ENCODE results near the gene PRSS53. TPM values are rescaled to one million over a fixed set of nuclear protein-coding genes. Genes with fewer than 3 reads are reported as not detected.

Gene PRSS53
- total and polyA plus RNA-seq, 7 donors, result 0.17 to 0.90 (median 0.38) TPM

DNA sequence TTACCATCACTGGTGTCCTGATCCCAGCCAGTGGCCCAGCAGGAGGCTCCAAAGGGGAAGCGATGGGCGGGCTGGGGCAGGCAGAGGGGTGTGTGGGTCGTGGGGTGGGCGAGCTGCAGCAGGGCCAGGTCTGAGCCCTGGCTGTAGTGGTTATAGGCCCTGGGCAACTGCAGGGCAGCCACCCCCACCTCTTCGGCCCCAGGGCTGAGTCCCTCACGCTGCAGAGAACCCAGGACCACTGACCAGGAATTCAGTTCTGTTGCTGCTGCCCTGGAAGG, 2.2 kb downstream of the PRSS53 start:
- no peaks in the 10 kb centered on the region for H3K9me3 ChIP-seq
- peaks cover 7% of the 10 kb centered on the region for H3K4me1 ChIP-seq
- DNase-seq (peak in 1 of 2 donors; percentile 28), ATAC-seq (no peak)
- intact Hi-C loops (cut with DNase I), result no loop called here
- H3K4me3 ChIP-seq, result no peak overlapping the region
- 64 to 76% (median 66%) methylated on average over 3 to 6 of the region's 6 CpGs for WGBS, 3 donors
- H3K27ac ChIP-seq, result no peak overlapping the region
- TF ChIP-seq, protein P1, sequence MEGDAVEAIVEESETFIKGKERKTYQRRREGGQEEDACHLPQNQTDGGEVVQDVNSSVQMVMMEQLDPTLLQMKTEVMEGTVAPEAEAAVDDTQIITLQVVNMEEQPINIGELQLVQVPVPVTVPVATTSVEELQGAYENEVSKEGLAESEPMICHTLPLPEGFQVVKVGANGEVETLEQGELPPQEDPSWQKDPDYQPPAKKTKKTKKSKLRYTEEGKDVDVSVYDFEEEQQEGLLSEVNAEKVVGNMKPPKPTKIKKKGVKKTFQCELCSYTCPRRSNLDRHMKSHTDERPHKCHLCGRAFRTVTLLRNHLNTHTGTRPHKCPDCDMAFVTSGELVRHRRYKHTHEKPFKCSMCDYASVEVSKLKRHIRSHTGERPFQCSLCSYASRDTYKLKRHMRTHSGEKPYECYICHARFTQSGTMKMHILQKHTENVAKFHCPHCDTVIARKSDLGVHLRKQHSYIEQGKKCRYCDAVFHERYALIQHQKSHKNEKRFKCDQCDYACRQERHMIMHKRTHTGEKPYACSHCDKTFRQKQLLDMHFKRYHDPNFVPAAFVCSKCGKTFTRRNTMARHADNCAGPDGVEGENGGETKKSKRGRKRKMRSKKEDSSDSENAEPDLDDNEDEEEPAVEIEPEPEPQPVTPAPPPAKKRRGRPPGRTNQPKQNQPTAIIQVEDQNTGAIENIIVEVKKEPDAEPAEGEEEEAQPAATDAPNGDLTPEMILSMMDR (IDR thresholded peaks at IDR 0.05), result no peak
- no peaks in the 10 kb centered on the region for H3K27me3 ChIP-seq (ENCODE audit: insufficient read depth in 3 of 3, low read length in 2 of 3)
- H3K36me3 ChIP-seq (ENCODE audit: insufficient read depth in 1 of 2, low read depth in 1 of 2), result peaks cover 0 to 78% of the 10 kb centered on the region in 2 donors

DNA sequence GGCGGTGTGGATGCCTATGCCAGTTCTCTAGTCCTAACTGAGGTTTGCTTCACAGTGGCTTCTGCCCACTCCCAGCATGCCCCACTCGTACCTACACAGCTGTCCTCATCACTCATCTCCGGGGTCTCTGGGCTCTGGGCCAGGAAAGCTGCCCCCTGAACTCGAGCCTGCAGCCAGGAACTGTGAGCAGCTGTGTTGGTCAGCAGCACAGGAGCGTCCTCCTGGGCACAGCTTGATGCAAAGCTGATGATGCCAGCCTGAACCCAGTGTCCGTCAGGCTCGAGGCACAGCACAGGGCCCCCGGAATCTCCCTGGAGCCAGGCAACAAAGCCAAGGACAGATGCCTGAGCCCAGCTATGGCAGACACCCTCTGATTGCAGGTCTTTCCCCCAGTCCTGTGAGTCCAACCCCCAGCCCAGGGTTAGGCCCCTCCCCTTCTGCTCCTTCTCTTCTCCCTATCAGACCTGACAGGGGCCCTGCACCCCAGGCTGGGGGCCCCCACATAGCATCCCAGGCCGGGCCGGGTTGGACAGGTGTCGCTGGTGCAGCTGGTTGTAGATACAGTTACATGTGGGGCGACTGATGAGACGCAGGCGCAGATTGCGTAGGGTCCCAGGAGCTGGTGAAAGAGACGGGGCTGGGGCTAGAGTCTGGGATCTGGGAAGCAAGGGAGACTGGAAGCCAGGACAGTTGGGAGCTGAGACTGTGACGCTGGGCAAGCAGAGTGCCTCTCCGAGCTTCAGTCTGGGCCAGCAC, 2.7 kb downstream of the PRSS53 start:
- ATAC-seq, result no peak
- TF ChIP-seq, protein P1 (IDR thresholded peaks at IDR 0.05), result no peak
- intact Hi-C loops (cut with DNase I), result no loop called here
- Histone ChIP-seq H3K4me1 (peaks cover 7% of the 10 kb centered on the region), H3K9me3 (no peaks in the 10 kb centered on the region), H3K4me3 (no peak overlapping the region), H3K27ac (no peak overlapping the region), H3K27me3 (ENCODE audit: insufficient read depth in 3 of 3, low read length in 2 of 3) (no peaks in the 10 kb centered on the region), H3K36me3 (ENCODE audit: insufficient read depth in 1 of 2, low read depth in 1 of 2) (peaks cover 0 to 81% of the 10 kb centered on the region in 2 donors)
- DNase-seq, result peak in 1 of 2 donors; percentile 48
- WGBS, 3 donors, result 56% methylated on average over 18 of the region's 18 CpGs

- WGBS, 3 donors, result 59 to 65% (median 60%) methylated on average over 8 of the region's 8 CpGs
- Histone ChIP-seq H3K27me3 (ENCODE audit: insufficient read depth in 3 of 3, low read length in 2 of 3) (no peaks in the 10 kb centered on the region), H3K27ac (no peak overlapping the region), H3K36me3 (ENCODE audit: insufficient read depth in 1 of 2, low read depth in 1 of 2) (peaks cover under 1 to 82% of the 10 kb centered on the region in 2 donors), H3K4me1 (peaks cover 7% of the 10 kb centered on the region), H3K9me3 (no peaks in the 10 kb centered on the region), H3K4me3 (no peak overlapping the region)
- intact Hi-C loops (cut with DNase I), result no loop called here
- DNase-seq (no peak), ATAC-seq (no peak)
- TF ChIP-seq, protein P1 (IDR thresholded peaks at IDR 0.05), result no peak
Measured at GRCh38 chr16:31085411-31085810, 3.3 kb downstream of the PRSS53 start.

- Histone ChIP-seq H3K27ac (no peak overlapping the region), H3K9me3 (no peaks in the 10 kb centered on the region), H3K4me1 (peaks cover 7% of the 10 kb centered on the region), H3K4me3 (no peak overlapping the region), H3K36me3 (ENCODE audit: insufficient read depth in 1 of 2, low read depth in 1 of 2) (peaks cover 4 to 83% of the 10 kb centered on the region in 2 donors), H3K27me3 (ENCODE audit: insufficient read depth in 3 of 3, low read length in 2 of 3) (no peaks in the 10 kb centered on the region)
- TF ChIP-seq, protein P1 (IDR thresholded peaks at IDR 0.05), result no peak
- WGBS, 3 donors, result 69 to 73% (median 72%) methylated on average over 16 of the region's 16 CpGs
- DNase-seq (peak in 1 of 2 donors; percentile 46), ATAC-seq (peak in 1 of 4 donors; percentile 21)
- intact Hi-C loops (cut with DNase I), result no loop called here
Measured at GRCh38 chr16:31084584-31085302, 4.0 kb downstream of the PRSS53 start.
